Measurements from ENCODE around the gene TMEM63B. TPM values are rescaled to one million over a fixed set of nuclear protein-coding genes. Genes with fewer than 3 reads are reported as not detected.

Gene TMEM63B
- total and polyA plus RNA-seq, 9 of the 15 experiments (the other 6 are each of a cell fraction or from before 2014, with no cell fraction given), result 0.14 to 39.4 (median 14.4) TPM

DNA sequence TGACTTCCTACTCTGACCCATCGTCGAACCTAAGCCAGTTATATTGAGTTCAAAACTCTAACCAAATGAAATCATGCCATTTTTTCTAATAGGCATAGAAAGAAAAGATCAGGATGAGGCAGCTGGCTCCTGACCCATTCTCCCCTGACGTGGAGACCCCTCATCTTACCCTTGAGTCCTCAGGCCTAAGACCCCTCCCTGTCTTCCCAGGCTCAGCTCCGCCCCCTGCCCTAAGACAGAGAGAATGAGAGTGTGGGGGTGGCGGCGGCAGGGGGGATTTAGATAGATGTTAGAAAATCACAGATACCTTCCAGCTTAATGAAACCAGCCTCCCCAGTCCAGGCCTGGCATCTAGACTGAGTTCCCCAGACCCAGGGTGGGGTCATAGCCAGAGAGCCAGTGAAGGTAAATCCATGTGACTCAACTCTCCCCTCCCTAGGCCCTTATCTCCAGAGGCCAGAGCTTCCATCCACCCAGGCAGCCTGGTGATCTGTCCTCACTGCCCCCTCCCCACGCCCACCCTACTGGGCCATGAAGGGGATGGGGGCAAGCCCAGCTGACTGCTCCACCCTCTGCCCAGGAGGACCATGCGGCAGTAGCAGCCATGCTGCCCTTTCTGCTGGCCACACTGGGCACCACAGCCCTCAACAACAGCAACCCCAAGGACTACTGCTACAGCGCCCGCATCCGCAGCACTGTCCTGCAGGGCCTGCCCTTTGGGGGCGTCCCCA, 6.8 kb downstream of the TMEM63B start (continued):
- TF ChIP-seq, protein P1, sequence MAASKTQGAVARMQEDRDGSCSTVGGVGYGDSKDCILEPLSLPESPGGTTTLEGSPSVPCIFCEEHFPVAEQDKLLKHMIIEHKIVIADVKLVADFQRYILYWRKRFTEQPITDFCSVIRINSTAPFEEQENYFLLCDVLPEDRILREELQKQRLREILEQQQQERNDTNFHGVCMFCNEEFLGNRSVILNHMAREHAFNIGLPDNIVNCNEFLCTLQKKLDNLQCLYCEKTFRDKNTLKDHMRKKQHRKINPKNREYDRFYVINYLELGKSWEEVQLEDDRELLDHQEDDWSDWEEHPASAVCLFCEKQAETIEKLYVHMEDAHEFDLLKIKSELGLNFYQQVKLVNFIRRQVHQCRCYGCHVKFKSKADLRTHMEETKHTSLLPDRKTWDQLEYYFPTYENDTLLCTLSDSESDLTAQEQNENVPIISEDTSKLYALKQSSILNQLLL (CRISPR knock-in tag; IDR thresholded peaks at IDR 0.05; ENCODE audit: borderline replicate concordance), result no peak
- no peak for TF ChIP-seq BMI1 (IDR thresholded peaks at IDR 0.05; ENCODE audit: low read length)
- no peak for TF ChIP-seq ZC3H8 (IDR thresholded peaks at IDR 0.05)
- TF ChIP-seq HNRNPL (IDR thresholded peaks at IDR 0.05; ENCODE audit: low read depth, low read length), result peak; percentile 69
- TF ChIP-seq ARID2 (IDR thresholded peaks at IDR 0.05), result no peak
- TF ChIP-seq ZNF217 (CRISPR knock-in tag; IDR thresholded peaks at IDR 0.05), result no peak
- peak; percentile 2 for TF ChIP-seq FOS (IDR thresholded peaks at IDR 0.05; ENCODE audit: extremely low read depth, insufficient read length)
- no peak for TF ChIP-seq ZNF324 (CRISPR knock-in tag; IDR thresholded peaks at IDR 0.05)
- no peak for TF ChIP-seq MAFK (IDR thresholded peaks at IDR 0.05; ENCODE audit: low read length)
- no peak for TF ChIP-seq ATF1 (CRISPR knock-in tag; IDR thresholded peaks at IDR 0.05)
- TF ChIP-seq ATF1 (tag; IDR thresholded peaks at IDR 0.05), result no peak; the same call in 1 of the 2 replicates
- TF ChIP-seq, protein P2, sequence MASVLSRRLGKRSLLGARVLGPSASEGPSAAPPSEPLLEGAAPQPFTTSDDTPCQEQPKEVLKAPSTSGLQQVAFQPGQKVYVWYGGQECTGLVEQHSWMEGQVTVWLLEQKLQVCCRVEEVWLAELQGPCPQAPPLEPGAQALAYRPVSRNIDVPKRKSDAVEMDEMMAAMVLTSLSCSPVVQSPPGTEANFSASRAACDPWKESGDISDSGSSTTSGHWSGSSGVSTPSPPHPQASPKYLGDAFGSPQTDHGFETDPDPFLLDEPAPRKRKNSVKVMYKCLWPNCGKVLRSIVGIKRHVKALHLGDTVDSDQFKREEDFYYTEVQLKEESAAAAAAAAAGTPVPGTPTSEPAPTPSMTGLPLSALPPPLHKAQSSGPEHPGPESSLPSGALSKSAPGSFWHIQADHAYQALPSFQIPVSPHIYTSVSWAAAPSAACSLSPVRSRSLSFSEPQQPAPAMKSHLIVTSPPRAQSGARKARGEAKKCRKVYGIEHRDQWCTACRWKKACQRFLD (CRISPR knock-in tag; IDR thresholded peaks at IDR 0.05), result no peak
- TF ChIP-seq NCOR1 (IDR thresholded peaks at IDR 0.05), result peak; percentile 91
- TF ChIP-seq, protein P3, sequence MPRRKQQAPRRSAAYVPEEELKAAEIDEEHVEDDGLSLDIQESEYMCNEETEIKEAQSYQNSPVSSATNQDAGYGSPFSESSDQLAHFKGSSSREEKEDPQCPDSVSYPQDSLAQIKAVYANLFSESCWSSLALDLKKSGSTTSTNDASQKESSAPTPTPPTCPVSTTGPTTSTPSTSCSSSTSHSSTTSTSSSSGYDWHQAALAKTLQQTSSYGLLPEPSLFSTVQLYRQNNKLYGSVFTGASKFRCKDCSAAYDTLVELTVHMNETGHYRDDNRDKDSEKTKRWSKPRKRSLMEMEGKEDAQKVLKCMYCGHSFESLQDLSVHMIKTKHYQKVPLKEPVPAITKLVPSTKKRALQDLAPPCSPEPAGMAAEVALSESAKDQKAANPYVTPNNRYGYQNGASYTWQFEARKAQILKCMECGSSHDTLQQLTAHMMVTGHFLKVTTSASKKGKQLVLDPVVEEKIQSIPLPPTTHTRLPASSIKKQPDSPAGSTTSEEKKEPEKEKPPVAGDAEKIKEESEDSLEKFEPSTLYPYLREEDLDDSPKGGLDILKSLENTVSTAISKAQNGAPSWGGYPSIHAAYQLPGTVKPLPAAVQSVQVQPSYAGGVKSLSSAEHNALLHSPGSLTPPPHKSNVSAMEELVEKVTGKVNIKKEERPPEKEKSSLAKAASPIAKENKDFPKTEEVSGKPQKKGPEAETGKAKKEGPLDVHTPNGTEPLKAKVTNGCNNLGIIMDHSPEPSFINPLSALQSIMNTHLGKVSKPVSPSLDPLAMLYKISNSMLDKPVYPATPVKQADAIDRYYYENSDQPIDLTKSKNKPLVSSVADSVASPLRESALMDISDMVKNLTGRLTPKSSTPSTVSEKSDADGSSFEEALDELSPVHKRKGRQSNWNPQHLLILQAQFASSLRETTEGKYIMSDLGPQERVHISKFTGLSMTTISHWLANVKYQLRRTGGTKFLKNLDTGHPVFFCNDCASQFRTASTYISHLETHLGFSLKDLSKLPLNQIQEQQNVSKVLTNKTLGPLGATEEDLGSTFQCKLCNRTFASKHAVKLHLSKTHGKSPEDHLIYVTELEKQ (CRISPR knock-in tag; IDR thresholded peaks at IDR 0.05), result no peak
- TF ChIP-seq HDAC6 (IDR thresholded peaks at IDR 0.05; ENCODE audit: low read depth, low read length), result no peak
- no peak for TF ChIP-seq SIRT6 (IDR thresholded peaks at IDR 0.05; ENCODE audit: low read depth, low read length)
- no peak for TF ChIP-seq ZNF12 (CRISPR knock-in tag; IDR thresholded peaks at IDR 0.05)
- TF ChIP-seq, protein P4, sequence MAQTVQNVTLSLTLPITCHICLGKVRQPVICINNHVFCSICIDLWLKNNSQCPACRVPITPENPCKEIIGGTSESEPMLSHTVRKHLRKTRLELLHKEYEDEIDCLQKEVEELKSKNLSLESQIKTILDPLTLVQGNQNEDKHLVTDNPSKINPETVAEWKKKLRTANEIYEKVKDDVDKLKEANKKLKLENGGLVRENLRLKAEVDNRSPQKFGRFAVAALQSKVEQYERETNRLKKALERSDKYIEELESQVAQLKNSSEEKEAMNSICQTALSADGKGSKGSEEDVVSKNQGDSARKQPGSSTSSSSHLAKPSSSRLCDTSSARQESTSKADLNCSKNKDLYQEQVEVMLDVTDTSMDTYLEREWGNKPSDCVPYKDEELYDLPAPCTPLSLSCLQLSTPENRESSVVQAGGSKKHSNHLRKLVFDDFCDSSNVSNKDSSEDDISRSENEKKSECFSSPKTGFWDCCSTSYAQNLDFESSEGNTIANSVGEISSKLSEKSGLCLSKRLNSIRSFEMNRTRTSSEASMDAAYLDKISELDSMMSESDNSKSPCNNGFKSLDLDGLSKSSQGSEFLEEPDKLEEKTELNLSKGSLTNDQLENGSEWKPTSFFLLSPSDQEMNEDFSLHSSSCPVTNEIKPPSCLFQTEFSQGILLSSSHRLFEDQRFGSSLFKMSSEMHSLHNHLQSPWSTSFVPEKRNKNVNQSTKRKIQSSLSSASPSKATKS (CRISPR knock-in tag; IDR thresholded peaks at IDR 0.05), result no peak
- no peak for TF ChIP-seq RHOXF2B (CRISPR knock-in tag; conservative IDR thresholded peaks at IDR 0.05)
- no peak for TF ChIP-seq ZNF764 (CRISPR knock-in tag; IDR thresholded peaks at IDR 0.05; ENCODE audit: low read depth)
